Neutrophil (primary cell): ENCODE measurements around the gene METTL16.
"Not testable (repeated sequence)": the region's sequence is repeated elsewhere in the genome, so short reads cannot be mapped to it uniquely, and the experiment has no call there.

ENCODE experiments used
- H3K27ac ChIP-seq: fragments of 200-600 bp; sonication (generic); 2 replicates; pipeline ENCODE4 v1.5.1; 2016; ENCODE audit warnings: mild to moderate bottlenecking, moderate library complexity
- H3K27me3 ChIP-seq: fragments of 200-600 bp; sonication (generic); 2 replicates; pipeline ENCODE4 v1.6.0; 2016; ENCODE audit warnings: mild to moderate bottlenecking
- H3K36me3 ChIP-seq: fragments of 200-600 bp; sonication (generic); 2 replicates; pipeline ENCODE4 v1.5.1; 2017
- H3K4me1 ChIP-seq, 2 experiments: fragments of 200-600 bp in 1 of 2; sonication (generic) in 1 of 2; 1 replicate in 1 of 2; 2 replicates in 1 of 2; pipeline versions ENCODE4 v1.5.1 to v1.6.1; 2013 to 2016; ENCODE audit warnings: low read depth in 1 of 2, low read length in 1 of 2, mild to moderate bottlenecking in 1 of 2, moderate library complexity in 1 of 2; ENCODE audit not compliant: control insufficient read depth in 1 of 2, insufficient read depth in 1 of 2
- H3K4me3 ChIP-seq, 2 experiments: fragments of 200-600 bp in 1 of 2; sonication (generic) in 1 of 2; 1 replicate in 1 of 2; 2 replicates in 1 of 2; pipeline ENCODE4 v1.5.1; 2013 to 2016; ENCODE audit warnings: low read depth in 1 of 2, low read length in 1 of 2, mild to moderate bottlenecking in 1 of 2, moderate library complexity in 1 of 2
- H3K9me3 ChIP-seq: fragments of 200-600 bp; sonication (generic); 2 replicates; pipeline ENCODE4 v1.5.1; 2016
- CTCF ChIP-seq: fragments of 200-600 bp; sonication (generic); IDR thresholded peaks from 2 replicates; pipeline ENCODE4 v1.5.1; 2016; ENCODE audit warnings: antibody characterized with exemption

Gene METTL16

GRCh38 chr17:2503627-2504026 lies 8.1 kb downstream of the METTL16 start:
- Histone ChIP-seq H3K36me3 (peaks cover 20% of the 10 kb centered on the region), H3K4me3 (no peak overlapping the region), H3K27ac (no peak overlapping the region), H3K27me3 (no peaks in the 10 kb centered on the region), H3K4me1 (no peaks in the 10 kb centered on the region), H3K9me3 (no peaks in the 10 kb centered on the region)
- no peak for TF ChIP-seq CTCF

- no peaks in the 10 kb centered on the region for H3K27me3 ChIP-seq
- no peak overlapping the region for H3K4me3 ChIP-seq
- no peak for TF ChIP-seq CTCF
- H3K9me3 ChIP-seq = no peaks in the 10 kb centered on the region
- H3K36me3 ChIP-seq = peaks cover 20% of the 10 kb centered on the region
- H3K4me1 ChIP-seq = no peaks in the 10 kb centered on the region
- H3K27ac ChIP-seq = no peak overlapping the region
Measured at GRCh38 chr17:2502871-2503580, 8.7 kb downstream of the METTL16 start.

GRCh38 chr17:2500446-2500845 lies 11.2 kb downstream of the METTL16 start:
- Histone ChIP-seq H3K4me1 (no peaks in the 10 kb centered on the region), H3K27ac (no peak overlapping the region), H3K36me3 (peaks cover 20% of the 10 kb centered on the region), H3K4me3 (no peak overlapping the region), H3K27me3 (no peaks in the 10 kb centered on the region), H3K9me3 (no peaks in the 10 kb centered on the region)
- TF ChIP-seq CTCF = no peak

- not testable (repeated sequence) for H3K9me3 ChIP-seq, H3K27ac ChIP-seq, H3K27me3 ChIP-seq, H3K4me3 ChIP-seq, H3K36me3 ChIP-seq
- peaks cover 22 to 23% of the 10 kb centered on the region in 2 experiments for H3K4me1 ChIP-seq
Measured at GRCh38 chr17:2489286-2489685, 22.4 kb downstream of the METTL16 start.

- H3K9me3 ChIP-seq = no peaks in the 10 kb centered on the region
- H3K36me3 ChIP-seq = no peaks in the 10 kb centered on the region
- H3K27me3 ChIP-seq = no peaks in the 10 kb centered on the region
- peaks cover 24 to 27% of the 10 kb centered on the region in 2 experiments for H3K4me1 ChIP-seq
- no peak overlapping the region for H3K27ac ChIP-seq
- TF ChIP-seq CTCF = no peak
- no peak overlapping the region for H3K4me3 ChIP-seq
Measured at GRCh38 chr17:2487306-2487705, 24.4 kb downstream of the METTL16 start.

GRCh38 chr17:2486709-2487108 lies 25.0 kb downstream of the METTL16 start:
- not testable (repeated sequence) for H3K4me3 ChIP-seq, H3K36me3 ChIP-seq, H3K27ac ChIP-seq, H3K27me3 ChIP-seq, H3K9me3 ChIP-seq
- H3K4me1 ChIP-seq = peaks cover 24 to 27% of the 10 kb centered on the region in 2 experiments
